ENCODE measurements around the gene TCOF1. TPM values are rescaled to one million over a fixed set of nuclear protein-coding genes. Genes with fewer than 3 reads are reported as not detected.

The TCOF1 gene
- total and polyA plus RNA-seq, 2 donors (not counting 3 experiments of a cell fraction or from before 2014, with no cell fraction given): 11.2 to 52.0 TPM

DNA sequence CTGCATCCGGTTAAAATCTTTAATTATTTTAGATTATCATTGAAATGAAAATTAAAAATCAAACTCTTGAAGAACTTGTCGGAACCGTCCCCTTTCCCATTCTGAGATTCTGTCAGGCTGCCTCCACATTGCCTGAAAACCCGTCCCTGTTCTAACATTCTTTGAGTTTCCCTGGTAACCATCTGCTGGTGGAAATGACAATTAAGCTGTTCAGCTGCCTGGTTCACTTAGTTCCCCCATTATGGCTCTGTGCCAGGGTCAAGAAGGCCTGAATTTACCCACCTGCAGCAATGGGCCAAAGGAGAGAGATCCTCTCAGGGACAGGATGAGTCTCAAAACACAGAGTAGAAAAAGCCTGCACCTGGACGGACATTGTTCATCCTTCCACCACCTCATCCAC lies 11.8 kb upstream of the TCOF1 start:
- intact Hi-C loops (cut with micrococcal nuclease): no loop called here
- dilution Hi-C loops (cut with MboI; ENCODE audit: extremely low pct_ligation_motif_present, low sequenced_read_pairs): no loop called here
- BruUV-seq (replicated peaks): no TSS peak
- Histone ChIP-seq H3K4me1 (ENCODE audit: control insufficient read depth, extremely low read depth, insufficient read depth, low read length) (no peaks in the 10 kb centered on the region), H4K20me1 (replicated peaks; ENCODE audit: control insufficient read depth, extremely low read depth, insufficient read depth, low read length) (no peaks in the 10 kb centered on the region), H3K79me2 (ENCODE audit: control insufficient read depth, insufficient read depth, low read length) (no peaks in the 10 kb centered on the region), H3K27ac (ENCODE audit: insufficient read depth, low read depth, low read length) (no peak overlapping the region), H3K36me3 (ENCODE audit: control insufficient read depth in 2 of 2, extremely low read depth in 1 of 2, insufficient read depth in 2 of 2, low read length in 2 of 2) (no peaks in the 10 kb centered on the region), H3K27me3 (ENCODE audit: control insufficient read depth in 2 of 2, insufficient read depth in 2 of 2, low read length in 2 of 2) (peaks cover 2 to 3% of the 10 kb centered on the region in 2 experiments), H3K9me1 (replicated peaks; ENCODE audit: control insufficient read depth, extremely low read depth, insufficient read depth, low read length) (no peaks in the 10 kb centered on the region), H2AFZ (ENCODE audit: low read depth, low read length) (no peak overlapping the region), H3K4me2 (ENCODE audit: insufficient read depth, low read length) (no peak overlapping the region), H3K9ac (replicated peaks; ENCODE audit: extremely low read depth, insufficient read depth, low read length) (no peak overlapping the region), H3K4me3 (replicated peaks in 1 of 3; ENCODE audit: insufficient read depth in 1 of 3, low read depth in 1 of 3, low read length in 3 of 3) (no peak overlapping the region), H3K9me3 (replicated peaks; ENCODE audit: control insufficient read depth, insufficient read depth, low read length) (no peaks in the 10 kb centered on the region)
- TF ChIP-seq FOS (IDR thresholded peaks at IDR 0.05; ENCODE audit: borderline replicate concordance, insufficient read depth, low read length) (no peak), EZH2 (IDR thresholded peaks at IDR 0.05; ENCODE audit: borderline replicate concordance, low read depth, low read length, severe bottlenecking) (no peak), POLR2AphosphoS5 (IDR thresholded peaks at IDR 0.05; ENCODE audit: insufficient read depth, low read depth, low read length) (no peak), POLR2A (IDR thresholded peaks at IDR 0.05; ENCODE audit: low read depth, low read length) (no peak), GATA2 (IDR thresholded peaks at IDR 0.05; ENCODE audit: insufficient read depth, insufficient read length, low read depth, low read length) (no peak), JUN (IDR thresholded peaks at IDR 0.05; ENCODE audit: borderline replicate concordance, insufficient read depth, insufficient read length, low read depth) (no peak)
- no peak for FAIRE-seq
- POLR2A ChIA-PET: no interaction called here
- CTCF ChIA-PET: no interaction called here
- DNase-seq (ENCODE audit: low read depth, low spot score): no peak

DNA sequence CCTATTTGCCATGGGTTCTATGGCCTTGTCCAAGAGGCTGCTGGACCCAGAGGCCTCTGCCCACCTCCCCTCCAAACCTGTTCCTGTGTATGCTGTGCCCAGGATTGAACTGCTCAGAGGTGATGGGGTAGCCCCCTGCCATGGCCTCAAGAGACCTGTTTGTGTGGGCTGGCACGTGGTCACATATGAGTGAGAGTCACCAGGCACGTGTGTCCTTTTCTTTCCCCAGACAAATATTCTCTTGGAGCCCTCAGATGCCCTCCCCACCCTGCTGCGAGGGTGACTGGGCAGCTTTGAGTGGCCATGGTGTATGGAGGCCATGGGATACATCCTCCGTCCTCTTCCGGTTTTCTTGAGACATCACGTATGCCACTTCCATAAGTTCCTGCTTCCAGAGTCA lies 10.9 kb upstream of the TCOF1 start:
- no TSS peak for BruUV-seq (replicated peaks)
- H3K27ac ChIP-seq (ENCODE audit: insufficient read depth, low read depth, low read length): no peak overlapping the region
- CTCF ChIA-PET: no interaction called here
- H2AFZ ChIP-seq (ENCODE audit: low read depth, low read length): no peak overlapping the region
- H3K4me1 ChIP-seq (ENCODE audit: control insufficient read depth, extremely low read depth, insufficient read depth, low read length): no peaks in the 10 kb centered on the region
- no peaks in the 10 kb centered on the region for H3K9me1 ChIP-seq (replicated peaks; ENCODE audit: control insufficient read depth, extremely low read depth, insufficient read depth, low read length)
- no peak overlapping the region for H3K4me3 ChIP-seq (replicated peaks in 1 of 3; ENCODE audit: insufficient read depth in 1 of 3, low read depth in 1 of 3, low read length in 3 of 3)
- POLR2A ChIA-PET: no interaction called here
- H3K36me3 ChIP-seq (ENCODE audit: control insufficient read depth in 2 of 2, extremely low read depth in 1 of 2, insufficient read depth in 2 of 2, low read length in 2 of 2): no peaks in the 10 kb centered on the region
- H3K4me2 ChIP-seq (ENCODE audit: insufficient read depth, low read length): no peak overlapping the region
- TF ChIP-seq, protein P1, sequence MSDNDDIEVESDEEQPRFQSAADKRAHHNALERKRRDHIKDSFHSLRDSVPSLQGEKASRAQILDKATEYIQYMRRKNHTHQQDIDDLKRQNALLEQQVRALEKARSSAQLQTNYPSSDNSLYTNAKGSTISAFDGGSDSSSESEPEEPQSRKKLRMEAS (IDR thresholded peaks at IDR 0.05; ENCODE audit: insufficient read depth, insufficient read length): no peak
- no peak for TF ChIP-seq JUN (IDR thresholded peaks at IDR 0.05; ENCODE audit: borderline replicate concordance, insufficient read depth, insufficient read length, low read depth)
- TF ChIP-seq GATA2 (IDR thresholded peaks at IDR 0.05; ENCODE audit: insufficient read depth, insufficient read length, low read depth, low read length): no peak
- no peak for TF ChIP-seq POLR2AphosphoS5 (IDR thresholded peaks at IDR 0.05; ENCODE audit: insufficient read depth, low read depth, low read length)
- no peak for TF ChIP-seq MYC (IDR thresholded peaks at IDR 0.05; ENCODE audit: low read depth, low read length)
- TF ChIP-seq FOS (IDR thresholded peaks at IDR 0.05; ENCODE audit: borderline replicate concordance, insufficient read depth, low read length): no peak
- TF ChIP-seq POLR2A (IDR thresholded peaks at IDR 0.05; ENCODE audit: low read depth, low read length): no peak
- TF ChIP-seq, protein P2, sequence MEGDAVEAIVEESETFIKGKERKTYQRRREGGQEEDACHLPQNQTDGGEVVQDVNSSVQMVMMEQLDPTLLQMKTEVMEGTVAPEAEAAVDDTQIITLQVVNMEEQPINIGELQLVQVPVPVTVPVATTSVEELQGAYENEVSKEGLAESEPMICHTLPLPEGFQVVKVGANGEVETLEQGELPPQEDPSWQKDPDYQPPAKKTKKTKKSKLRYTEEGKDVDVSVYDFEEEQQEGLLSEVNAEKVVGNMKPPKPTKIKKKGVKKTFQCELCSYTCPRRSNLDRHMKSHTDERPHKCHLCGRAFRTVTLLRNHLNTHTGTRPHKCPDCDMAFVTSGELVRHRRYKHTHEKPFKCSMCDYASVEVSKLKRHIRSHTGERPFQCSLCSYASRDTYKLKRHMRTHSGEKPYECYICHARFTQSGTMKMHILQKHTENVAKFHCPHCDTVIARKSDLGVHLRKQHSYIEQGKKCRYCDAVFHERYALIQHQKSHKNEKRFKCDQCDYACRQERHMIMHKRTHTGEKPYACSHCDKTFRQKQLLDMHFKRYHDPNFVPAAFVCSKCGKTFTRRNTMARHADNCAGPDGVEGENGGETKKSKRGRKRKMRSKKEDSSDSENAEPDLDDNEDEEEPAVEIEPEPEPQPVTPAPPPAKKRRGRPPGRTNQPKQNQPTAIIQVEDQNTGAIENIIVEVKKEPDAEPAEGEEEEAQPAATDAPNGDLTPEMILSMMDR (IDR thresholded peaks at IDR 0.05; ENCODE audit: extremely low read depth in 1 of 2, insufficient read depth in 1 of 2, low read depth in 1 of 2, low read length in 2 of 2): no peak
- TF ChIP-seq EZH2 (IDR thresholded peaks at IDR 0.05; ENCODE audit: borderline replicate concordance, low read depth, low read length, severe bottlenecking): no peak
- H3K9ac ChIP-seq (replicated peaks; ENCODE audit: extremely low read depth, insufficient read depth, low read length): no peak overlapping the region
- no peak for DNase-seq (ENCODE audit: low read depth, low spot score)
- FAIRE-seq: no peak
- no peaks in the 10 kb centered on the region for H3K9me3 ChIP-seq (replicated peaks; ENCODE audit: control insufficient read depth, insufficient read depth, low read length)
- intact Hi-C loops (cut with micrococcal nuclease) (no loop called here), dilution Hi-C loops (cut with MboI; ENCODE audit: extremely low pct_ligation_motif_present, low sequenced_read_pairs) (no loop called here)
- no peaks in the 10 kb centered on the region for H4K20me1 ChIP-seq (replicated peaks; ENCODE audit: control insufficient read depth, extremely low read depth, insufficient read depth, low read length)
- H3K27me3 ChIP-seq (ENCODE audit: control insufficient read depth in 2 of 2, insufficient read depth in 2 of 2, low read length in 2 of 2): peaks cover 2% of the 10 kb centered on the region in 2 experiments
- H3K79me2 ChIP-seq (ENCODE audit: control insufficient read depth, insufficient read depth, low read length): no peaks in the 10 kb centered on the region

Measured in endothelial cell of umbilical vein (primary cell).